Peyer's patch (tissue), 4 donors: ENCODE measurements around the gene VRK2. TPM values are rescaled to one million over a fixed set of nuclear protein-coding genes. Genes with fewer than 3 reads are reported as not detected.
A peak's percentile ranks its signal among the peaks of the same experiment; 100 is the strongest.

Experiments used
- DNase-seq, 3 donors: peaks; one replicate each; pipeline ENCODE4 v3.0.0-alpha.2; 2017 to 2019
- H3K27ac ChIP-seq, 4 donors: fragments of 200-600 bp; sonication (generic); one replicate each; pipeline ENCODE4 v1.5.1; 2016 to 2019
- H3K27me3 ChIP-seq, 2 donors: fragments of 200-600 bp; sonication (generic); one replicate each; pipeline ENCODE4 v1.5.1; 2019
- H3K36me3 ChIP-seq, 3 donors: fragments of 200-600 bp; sonication (generic); one replicate each; pipeline ENCODE4 v1.5.1; 2016 to 2019
- H3K4me1 ChIP-seq, 4 donors: fragments of 200-600 bp; sonication (generic); one replicate each; pipeline ENCODE4 v1.5.1; 2016 to 2019
- H3K4me3 ChIP-seq, 4 donors: fragments of 200-600 bp; sonication (generic); 1 replicate in 3 of 4; 2 replicates in 1 of 4; pipeline ENCODE4 v1.5.1; 2016 to 2019; ENCODE audit warnings: mild to moderate bottlenecking in 1 of 4
- H3K9me3 ChIP-seq, 4 donors: fragments of 200-600 bp; sonication (generic); one replicate each; pipeline ENCODE4 v1.5.1; 2016 to 2019; ENCODE audit warnings: mild to moderate bottlenecking in 1 of 4
- POLR2A ChIP-seq, 2 donors: fragments of 450-650 bp; IDR thresholded peaks; one replicate each; pipeline ENCODE4 v1.5.1; 2017; ENCODE audit warnings: antibody characterized with exemption in 2 of 2, mild to moderate bottlenecking in 2 of 2, moderate library complexity in 2 of 2
- total RNA-seq, 4 donors: library from RNA; depleted of rRNA; stranded (reverse); fragments of >200 nt; gene quantifications; one replicate each; pipeline ENCODE4 v1.1.0, GENCODE V29; 2016
- TF ChIP-seq, protein P1 (sequence below), 6 experiments: fragments of 450-650 bp in 4 of 6; fragments of 200-600 bp in 2 of 6; sonication (generic) in 1 of 6; IDR thresholded peaks; one replicate each; pipeline ENCODE4 v1.5.1; 2017 to 2019; ENCODE audit warnings: antibody characterized with exemption in 6 of 6, mild to moderate bottlenecking in 3 of 6, moderate library complexity in 1 of 6

VRK2 gene
- total RNA-seq, 4 donors from 2014 or later: 5.7 to 17.3 (median 10.6) TPM

DNA sequence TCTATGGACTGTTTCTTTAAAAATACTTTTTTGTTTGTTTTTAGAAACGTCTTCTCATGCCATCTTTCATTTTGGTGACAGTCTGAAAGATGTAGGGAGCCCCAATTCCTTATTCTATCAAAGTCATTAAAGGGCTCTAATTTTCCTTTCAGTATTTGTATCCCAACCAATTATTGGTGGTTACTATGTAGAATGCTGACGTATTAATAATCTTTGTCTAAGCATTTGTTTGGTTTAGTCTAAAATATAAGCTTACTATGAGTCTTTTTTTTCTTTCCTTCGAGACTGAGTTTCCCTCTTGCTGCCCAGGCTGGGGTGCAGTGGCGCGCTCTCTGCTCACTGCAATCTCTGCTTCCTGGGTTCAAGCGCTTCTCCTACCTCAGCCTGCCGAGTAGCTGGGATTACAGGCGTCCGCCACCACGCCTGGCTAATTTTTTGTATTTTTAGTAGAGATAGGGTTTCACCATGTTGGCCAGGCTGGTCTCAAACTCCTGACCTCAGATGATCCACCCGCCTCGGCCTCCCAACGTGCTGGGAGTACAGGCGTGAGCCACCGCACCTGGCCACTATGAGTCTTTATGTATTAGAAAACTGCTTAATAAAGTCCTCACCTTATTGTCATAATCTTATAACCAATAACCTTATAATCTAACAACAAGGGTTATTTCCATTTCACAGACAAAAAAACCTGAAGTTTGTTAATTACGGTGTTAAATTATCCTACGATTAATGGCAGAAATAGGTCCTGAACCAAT is 849 bp upstream of the VRK2 start:
- peaks cover 0 to 9% (median 0%) of the 10 kb centered on the region in 4 donors for H3K4me1 ChIP-seq
- H3K9me3 ChIP-seq: no peaks in the 10 kb centered on the region
- DNase-seq: peak in 1 of 3 donors; percentile 25
- no peaks in the 10 kb centered on the region for H3K36me3 ChIP-seq
- TF ChIP-seq POLR2A (IDR thresholded peaks at IDR 0.05): no peak
- TF ChIP-seq, protein P1, sequence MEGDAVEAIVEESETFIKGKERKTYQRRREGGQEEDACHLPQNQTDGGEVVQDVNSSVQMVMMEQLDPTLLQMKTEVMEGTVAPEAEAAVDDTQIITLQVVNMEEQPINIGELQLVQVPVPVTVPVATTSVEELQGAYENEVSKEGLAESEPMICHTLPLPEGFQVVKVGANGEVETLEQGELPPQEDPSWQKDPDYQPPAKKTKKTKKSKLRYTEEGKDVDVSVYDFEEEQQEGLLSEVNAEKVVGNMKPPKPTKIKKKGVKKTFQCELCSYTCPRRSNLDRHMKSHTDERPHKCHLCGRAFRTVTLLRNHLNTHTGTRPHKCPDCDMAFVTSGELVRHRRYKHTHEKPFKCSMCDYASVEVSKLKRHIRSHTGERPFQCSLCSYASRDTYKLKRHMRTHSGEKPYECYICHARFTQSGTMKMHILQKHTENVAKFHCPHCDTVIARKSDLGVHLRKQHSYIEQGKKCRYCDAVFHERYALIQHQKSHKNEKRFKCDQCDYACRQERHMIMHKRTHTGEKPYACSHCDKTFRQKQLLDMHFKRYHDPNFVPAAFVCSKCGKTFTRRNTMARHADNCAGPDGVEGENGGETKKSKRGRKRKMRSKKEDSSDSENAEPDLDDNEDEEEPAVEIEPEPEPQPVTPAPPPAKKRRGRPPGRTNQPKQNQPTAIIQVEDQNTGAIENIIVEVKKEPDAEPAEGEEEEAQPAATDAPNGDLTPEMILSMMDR (IDR thresholded peaks at IDR 0.05): no peak
- peak overlapping the region; percentile 88 to 95 (median 94) for H3K27ac ChIP-seq
- peak overlapping the region; percentile 61 to 81 (median 78) for H3K4me3 ChIP-seq
- no peaks in the 10 kb centered on the region for H3K27me3 ChIP-seq

DNA sequence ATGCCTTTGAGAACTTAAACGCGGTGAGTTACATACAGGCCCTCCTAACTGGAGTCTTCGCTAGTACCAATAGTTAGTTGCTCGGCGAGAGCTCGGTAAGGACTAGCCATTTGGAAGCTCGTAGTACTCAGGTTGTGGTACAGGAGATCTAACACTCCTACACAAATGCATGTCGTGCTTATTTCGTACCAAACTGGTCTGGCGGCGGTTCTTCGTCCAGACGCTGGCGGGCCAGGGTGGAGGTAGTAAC is 346 bp upstream of the VRK2 start:
- Histone ChIP-seq H3K9me3 (no peaks in the 10 kb centered on the region), H3K27me3 (no peaks in the 10 kb centered on the region), H3K4me1 (peaks cover 0 to 9% (median 0%) of the 10 kb centered on the region in 4 donors), H3K27ac (peak overlapping the region; percentile 88 to 95 (median 94)), H3K4me3 (peak overlapping the region; percentile 61 to 81 (median 78)), H3K36me3 (no peaks in the 10 kb centered on the region)
- DNase-seq: no peak
- TF ChIP-seq, protein P1 (IDR thresholded peaks at IDR 0.05): no peak
- no peak for TF ChIP-seq POLR2A (IDR thresholded peaks at IDR 0.05)

- TF ChIP-seq, protein P1 (IDR thresholded peaks at IDR 0.05): no peak
- no peak for TF ChIP-seq POLR2A (IDR thresholded peaks at IDR 0.05)
- Histone ChIP-seq H3K27me3 (no peaks in the 10 kb centered on the region), H3K4me3 (peak overlapping the region; percentile 61 to 81 (median 78)), H3K36me3 (no peaks in the 10 kb centered on the region), H3K27ac (peak overlapping the region; percentile 88 to 95 (median 94)), H3K4me1 (peaks cover 0 to 9% (median 0%) of the 10 kb centered on the region in 4 donors), H3K9me3 (no peaks in the 10 kb centered on the region)
- no peak for DNase-seq
Observed at GRCh38 chr2:58047373-58047935, 848 bp downstream of the VRK2 start.

- no peaks in the 10 kb centered on the region for H3K36me3 ChIP-seq
- H3K4me3 ChIP-seq: no peak overlapping the region
- no peaks in the 10 kb centered on the region for H3K9me3 ChIP-seq
- no peak for TF ChIP-seq POLR2A (IDR thresholded peaks at IDR 0.05)
- TF ChIP-seq, protein P1 (IDR thresholded peaks at IDR 0.05): no peak
- no peaks in the 10 kb centered on the region for H3K27me3 ChIP-seq
- H3K4me1 ChIP-seq: peaks cover 0 to 9% (median 0%) of the 10 kb centered on the region in 4 donors
- peak overlapping the region in 1 of 4 donors; percentile 10 for H3K27ac ChIP-seq
- DNase-seq: no peak
Observed at GRCh38 chr2:58047961-58048360, 1.4 kb downstream of the VRK2 start.

- Histone ChIP-seq H3K27ac (no peak overlapping the region), H3K4me3 (no peak overlapping the region), H3K27me3 (no peaks in the 10 kb centered on the region), H3K4me1 (peaks cover 0 to 9% (median 0%) of the 10 kb centered on the region in 4 donors), H3K36me3 (peaks cover 0 to 3% (median 0%) of the 10 kb centered on the region in 3 donors), H3K9me3 (no peaks in the 10 kb centered on the region)
- TF ChIP-seq POLR2A (IDR thresholded peaks at IDR 0.05): no peak
- TF ChIP-seq, protein P1 (IDR thresholded peaks at IDR 0.05): no peak
- no peak for DNase-seq
Observed at GRCh38 chr2:58051445-58051844, 4.8 kb downstream of the VRK2 start.
